H1 (cell line): ENCODE data around the gene SLAMF1.

Experiments
- CREB1 ChIP-seq: IDR thresholded peaks from 2 replicates; pipeline ENCODE4 v1.6.1; 2012; ENCODE audit warnings: inconsistent platforms
- EP300 ChIP-seq, 2 experiments: IDR thresholded peaks; 1 replicate in 1 of 2; 2 replicates in 1 of 2; pipeline ENCODE4 v1.6.1; 2011 to 2012; ENCODE audit warnings: low read depth in 2 of 2, low read length in 2 of 2, mild to moderate bottlenecking in 2 of 2, borderline replicate concordance in 1 of 2, inconsistent platforms in 1 of 2, moderate library complexity in 1 of 2
- EZH2 ChIP-seq: fragments of 200-600 bp; sonication (generic); IDR thresholded peaks from 2 replicates; pipeline ENCODE4 v1.7.1; 2012; ENCODE audit warnings: low read depth, mild to moderate bottlenecking, moderate library complexity, low read length, inconsistent platforms; ENCODE audit not compliant: severe bottlenecking
- HDAC2 ChIP-seq, 2 experiments: fragments of 300-600 bp in 1 of 2; sonication (generic) in 1 of 2; IDR thresholded peaks; 2 replicates each; pipeline ENCODE4 v1.6.1; 2011 to 2012; ENCODE audit warnings: low read depth in 2 of 2, low read length in 2 of 2, mild to moderate bottlenecking in 2 of 2, moderate library complexity in 2 of 2, borderline replicate concordance in 1 of 2, inconsistent platforms in 1 of 2
- JUN ChIP-seq: IDR thresholded peaks from 2 replicates; pipeline ENCODE4 v1.6.1; 2011; ENCODE audit warnings: low read depth, mild to moderate bottlenecking, improper control_type of control experiment, low read length
- POLR2A ChIP-seq, 2 experiments: IDR thresholded peaks; 1 replicate in 1 of 2; 2 replicates in 1 of 2; pipeline ENCODE4 v1.6.1; 2011; ENCODE audit warnings: low read depth in 2 of 2, low read length in 2 of 2, mild to moderate bottlenecking in 2 of 2; ENCODE audit errors: control extremely low read depth in 1 of 2
- POLR2AphosphoS5 ChIP-seq: IDR thresholded peaks from 2 replicates; pipeline ENCODE4 v1.6.1; 2011; ENCODE audit warnings: low read depth, low read length
- RAD21 ChIP-seq, 2 experiments: IDR thresholded peaks in 1 of 2; conservative IDR thresholded peaks in 1 of 2; 2 replicates each; pipeline ENCODE4 v1.6.1; 2011; ENCODE audit warnings: low read depth in 2 of 2, low read length in 2 of 2, improper control_type of control experiment in 1 of 2, inconsistent platforms in 1 of 2, mild to moderate bottlenecking in 1 of 2, moderate library complexity in 1 of 2
- SIN3A ChIP-seq, 2 experiments: IDR thresholded peaks in 1 of 2; conservative IDR thresholded peaks in 1 of 2; 2 replicates each; pipeline ENCODE4 v1.6.1; 2011 to 2012; ENCODE audit warnings: low read length in 2 of 2, improper control_type of control experiment in 1 of 2, low read depth in 1 of 2, mild to moderate bottlenecking in 1 of 2
- SP1 ChIP-seq: IDR thresholded peaks from 2 replicates; pipeline ENCODE4 v1.6.1; 2011; ENCODE audit warnings: low read depth, low read length
- YY1 ChIP-seq: IDR thresholded peaks from 2 replicates; pipeline ENCODE4 v1.6.1; 2011; ENCODE audit warnings: low read depth, mild to moderate bottlenecking, low read length
- TF ChIP-seq, protein P1 (sequence below), 3 experiments: IDR thresholded peaks; 1 replicate in 2 of 3; 2 replicates in 1 of 3; pipeline versions ENCODE4 v1.5.1 to v1.6.1; 2011; ENCODE audit warnings: low read length in 3 of 3, mild to moderate bottlenecking in 3 of 3, inconsistent platforms in 2 of 3, low read depth in 1 of 3, moderate library complexity in 1 of 3; ENCODE audit not compliant: insufficient read depth in 1 of 3; ENCODE audit errors: control extremely low read depth in 1 of 3

DNA sequence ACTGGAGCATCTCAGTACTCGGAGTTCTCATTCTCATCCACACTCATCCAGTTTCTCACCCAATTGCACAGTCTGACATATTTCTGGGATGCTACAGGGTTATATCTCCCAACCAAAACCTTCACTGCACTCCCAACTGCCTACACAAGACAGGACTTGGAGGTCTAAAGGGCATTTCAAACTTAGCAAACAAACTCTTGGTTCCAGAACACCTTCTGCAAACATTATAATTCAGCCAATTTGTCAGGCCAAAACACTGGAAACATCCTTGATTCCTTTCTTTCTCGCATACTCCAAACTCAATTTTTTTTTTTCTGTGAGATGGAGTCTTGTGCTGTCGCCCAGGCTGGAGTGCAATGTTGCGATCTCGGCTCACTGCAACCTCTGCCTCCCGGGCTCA lies 7.9 kb downstream of the SLAMF1 start:
- TF ChIP-seq, protein P1, sequence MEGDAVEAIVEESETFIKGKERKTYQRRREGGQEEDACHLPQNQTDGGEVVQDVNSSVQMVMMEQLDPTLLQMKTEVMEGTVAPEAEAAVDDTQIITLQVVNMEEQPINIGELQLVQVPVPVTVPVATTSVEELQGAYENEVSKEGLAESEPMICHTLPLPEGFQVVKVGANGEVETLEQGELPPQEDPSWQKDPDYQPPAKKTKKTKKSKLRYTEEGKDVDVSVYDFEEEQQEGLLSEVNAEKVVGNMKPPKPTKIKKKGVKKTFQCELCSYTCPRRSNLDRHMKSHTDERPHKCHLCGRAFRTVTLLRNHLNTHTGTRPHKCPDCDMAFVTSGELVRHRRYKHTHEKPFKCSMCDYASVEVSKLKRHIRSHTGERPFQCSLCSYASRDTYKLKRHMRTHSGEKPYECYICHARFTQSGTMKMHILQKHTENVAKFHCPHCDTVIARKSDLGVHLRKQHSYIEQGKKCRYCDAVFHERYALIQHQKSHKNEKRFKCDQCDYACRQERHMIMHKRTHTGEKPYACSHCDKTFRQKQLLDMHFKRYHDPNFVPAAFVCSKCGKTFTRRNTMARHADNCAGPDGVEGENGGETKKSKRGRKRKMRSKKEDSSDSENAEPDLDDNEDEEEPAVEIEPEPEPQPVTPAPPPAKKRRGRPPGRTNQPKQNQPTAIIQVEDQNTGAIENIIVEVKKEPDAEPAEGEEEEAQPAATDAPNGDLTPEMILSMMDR (IDR thresholded peaks at IDR 0.05; ENCODE audit: control extremely low read depth in 1 of 3, insufficient read depth in 1 of 3, low read depth in 1 of 3, low read length in 3 of 3) = no peak
- TF ChIP-seq POLR2A (IDR thresholded peaks at IDR 0.05; ENCODE audit: control extremely low read depth in 1 of 2, low read depth in 2 of 2, low read length in 2 of 2) = no peak
- no peak for TF ChIP-seq SP1
- no peak for TF ChIP-seq CREB1
- TF ChIP-seq SIN3A (conservative IDR thresholded peaks at IDR 0.05 in 1 of 2, IDR thresholded peaks at IDR 0.05 in 1 of 2; ENCODE audit: low read depth in 1 of 2, low read length in 2 of 2) = no peak
- TF ChIP-seq RAD21 (IDR thresholded peaks at IDR 0.05 in 1 of 2, conservative IDR thresholded peaks at IDR 0.05 in 1 of 2; ENCODE audit: low read depth in 2 of 2, low read length in 2 of 2) = no peak
- TF ChIP-seq EZH2 = no peak
- no peak for TF ChIP-seq YY1
- TF ChIP-seq POLR2AphosphoS5 = no peak
- no peak for TF ChIP-seq JUN
- no peak for TF ChIP-seq EP300 (IDR thresholded peaks at IDR 0.05; ENCODE audit: borderline replicate concordance in 1 of 2, low read depth in 2 of 2, low read length in 2 of 2)
- TF ChIP-seq HDAC2 (IDR thresholded peaks at IDR 0.05; ENCODE audit: borderline replicate concordance in 1 of 2, low read depth in 2 of 2, low read length in 2 of 2) = no peak
